Left ventricle myocardium inferior (tissue), 1 donor: ENCODE measurements around the gene SNAPIN. TPM values are rescaled to one million over a fixed set of nuclear protein-coding genes. Genes with fewer than 3 reads are reported as not detected.
"Not testable (repeated sequence)": the region's sequence is repeated elsewhere in the genome, so short reads cannot be mapped to it uniquely, and the experiment has no call there.

Source experiments
- DNase-seq: peaks from one replicate; pipeline ENCODE4 v3.0.0-alpha.2; 2020
- H3K27ac ChIP-seq: fragments of 200-600 bp; replicated peaks from 2 replicates; pipeline ENCODE4 v1.8.0; 2021
- H3K27me3 ChIP-seq: fragments of 200-600 bp; 2 replicates; pipeline ENCODE4 v1.8.0; 2021; ENCODE audit warnings: low read depth
- H3K36me3 ChIP-seq: fragments of 200-600 bp; 2 replicates; pipeline ENCODE4 v1.8.0; 2021
- H3K4me1 ChIP-seq: fragments of 200-600 bp; 2 replicates; pipeline ENCODE4 v1.8.0; 2021
- H3K4me3 ChIP-seq: fragments of 200-600 bp; 2 replicates; pipeline ENCODE4 v1.8.0; 2021; ENCODE audit warnings: mild to moderate bottlenecking, moderate library complexity
- H3K9me3 ChIP-seq: fragments of 200-600 bp; replicated peaks from 2 replicates; pipeline ENCODE4 v1.8.0; 2021
- intact Hi-C: fragments of 100-400 bp; cut with micrococcal nuclease; formaldehyde crosslinking; loops from one replicate; pipeline ENCODE4 v1.11.0; 2022
- total RNA-seq: library from RNA; stranded (reverse); fragmentation: NEBNext Ultra II Directional; extraction: Animal tissue kit (Norgen Biotek cat#: 25700); gene quantifications from one replicate; pipeline ENCODE4 v1.2.1, GENCODE V29; 2021
- TF ChIP-seq, protein P1 (sequence below): fragments of 200-600 bp; IDR thresholded peaks from 2 replicates; pipeline ENCODE4 v1.8.0; 2021; ENCODE audit warnings: antibody characterized with exemption, mild to moderate bottlenecking, borderline replicate concordance
- donor health status: DM: no; HTN: yes; CAD: no; lungs with severe emphysema.

The SNAPIN gene
- total RNA-seq, 1 donor from 2014 or later: 67.0 TPM

DNA sequence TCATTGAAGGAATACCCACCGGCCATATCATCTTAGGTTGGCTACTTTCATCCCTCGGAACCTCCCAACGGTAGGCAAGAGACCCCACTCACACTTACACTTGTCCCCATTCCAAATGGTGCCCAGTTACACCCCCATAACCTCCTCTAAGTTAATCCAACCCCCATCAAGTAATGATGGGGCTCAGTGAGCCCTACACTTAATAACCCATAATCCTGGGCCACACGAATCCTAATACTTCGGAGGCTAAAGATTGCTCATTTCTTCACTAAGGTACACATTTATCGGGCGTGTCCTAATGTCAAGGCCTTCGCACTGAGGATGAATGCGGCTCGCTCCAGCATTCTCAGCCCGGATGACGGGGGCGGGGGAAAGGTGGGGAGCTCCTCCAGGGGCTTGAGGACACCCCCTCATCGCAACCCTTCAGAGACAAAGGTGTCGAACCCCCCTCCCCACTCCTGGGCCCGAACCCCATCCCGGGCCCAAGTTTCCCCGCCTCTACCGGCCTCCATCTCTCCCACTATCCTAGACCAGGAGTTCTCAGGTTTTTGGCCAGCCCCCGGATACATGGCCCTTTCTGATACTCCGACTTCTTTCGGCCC lies 11.9 kb downstream of the SNAPIN start:
- TF ChIP-seq, protein P1, sequence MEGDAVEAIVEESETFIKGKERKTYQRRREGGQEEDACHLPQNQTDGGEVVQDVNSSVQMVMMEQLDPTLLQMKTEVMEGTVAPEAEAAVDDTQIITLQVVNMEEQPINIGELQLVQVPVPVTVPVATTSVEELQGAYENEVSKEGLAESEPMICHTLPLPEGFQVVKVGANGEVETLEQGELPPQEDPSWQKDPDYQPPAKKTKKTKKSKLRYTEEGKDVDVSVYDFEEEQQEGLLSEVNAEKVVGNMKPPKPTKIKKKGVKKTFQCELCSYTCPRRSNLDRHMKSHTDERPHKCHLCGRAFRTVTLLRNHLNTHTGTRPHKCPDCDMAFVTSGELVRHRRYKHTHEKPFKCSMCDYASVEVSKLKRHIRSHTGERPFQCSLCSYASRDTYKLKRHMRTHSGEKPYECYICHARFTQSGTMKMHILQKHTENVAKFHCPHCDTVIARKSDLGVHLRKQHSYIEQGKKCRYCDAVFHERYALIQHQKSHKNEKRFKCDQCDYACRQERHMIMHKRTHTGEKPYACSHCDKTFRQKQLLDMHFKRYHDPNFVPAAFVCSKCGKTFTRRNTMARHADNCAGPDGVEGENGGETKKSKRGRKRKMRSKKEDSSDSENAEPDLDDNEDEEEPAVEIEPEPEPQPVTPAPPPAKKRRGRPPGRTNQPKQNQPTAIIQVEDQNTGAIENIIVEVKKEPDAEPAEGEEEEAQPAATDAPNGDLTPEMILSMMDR: no peak
- peaks cover 36% of the 10 kb centered on the region for H3K4me1 ChIP-seq
- no peak for DNase-seq
- intact Hi-C loops: loop anchor here (10.0 kb wide), 1 partner anchor 314 kb away; the partner anchor contains the start of gene RAB13
- peak overlapping the region; percentile 75 for H3K27ac ChIP-seq
- no peaks in the 10 kb centered on the region for H3K27me3 ChIP-seq
- peaks cover 43% of the 10 kb centered on the region for H3K36me3 ChIP-seq
- H3K9me3 ChIP-seq: no peaks in the 10 kb centered on the region
- peak overlapping the region; percentile 91 for H3K4me3 ChIP-seq

DNA sequence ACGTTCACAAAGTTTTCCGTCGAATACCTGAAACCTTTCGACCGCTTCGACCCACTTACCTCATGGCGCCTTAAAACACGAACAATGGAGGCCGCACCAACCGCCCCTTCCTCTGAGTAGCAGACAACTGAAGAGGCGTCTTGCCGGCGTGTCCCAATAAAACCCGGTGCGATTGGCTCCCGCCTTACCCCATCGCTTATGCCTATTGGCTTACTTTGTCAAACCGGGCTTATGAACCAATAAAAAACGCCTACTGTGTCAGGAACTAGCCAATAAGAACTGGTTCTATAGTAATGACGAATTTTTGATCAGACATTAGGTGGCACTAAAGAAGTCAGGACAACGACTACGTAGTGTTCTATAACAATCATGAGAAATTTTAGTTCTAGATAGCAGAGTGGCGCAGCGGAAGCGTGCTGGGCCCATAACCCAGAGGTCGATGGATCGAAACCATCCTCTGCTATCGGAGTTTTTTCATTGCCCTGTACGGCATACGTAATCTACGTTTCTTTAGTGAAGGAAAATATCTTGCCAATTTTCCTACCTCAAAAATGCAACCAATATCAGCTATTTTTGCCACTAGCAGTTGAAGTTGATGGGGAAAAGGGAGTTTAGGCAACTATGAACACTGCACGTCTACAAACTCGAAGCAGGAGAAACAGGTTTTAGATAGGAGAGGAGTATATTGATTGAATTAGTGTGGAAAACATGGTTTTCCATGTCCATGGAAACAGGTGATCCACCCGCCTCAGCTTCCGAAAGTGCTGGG lies 12.5 kb downstream of the SNAPIN start, which contains the start of gene ILF2:
Gene ILF2, minus strand, starts transcription at position 135 of the 769 bp plus-strand sequence. Its CDS starts 71 bp downstream, at position 64.
- Histone ChIP-seq H3K4me1 (peaks cover 36% of the 10 kb centered on the region), H3K36me3 (peaks cover 37% of the 10 kb centered on the region), H3K27me3 (no peaks in the 10 kb centered on the region), H3K27ac (peak within 1 kb of the TSS; percentile 93), H3K9me3 (no peaks in the 10 kb centered on the region), H3K4me3 (peak within 1 kb of the TSS; percentile 91)
- intact Hi-C loops: loop anchor here (10.0 kb wide), 1 partner anchor 314 kb away; the partner anchor contains the start of gene RAB13
- peak; percentile 98 for DNase-seq
- TF ChIP-seq, protein P1: no peak

DNA sequence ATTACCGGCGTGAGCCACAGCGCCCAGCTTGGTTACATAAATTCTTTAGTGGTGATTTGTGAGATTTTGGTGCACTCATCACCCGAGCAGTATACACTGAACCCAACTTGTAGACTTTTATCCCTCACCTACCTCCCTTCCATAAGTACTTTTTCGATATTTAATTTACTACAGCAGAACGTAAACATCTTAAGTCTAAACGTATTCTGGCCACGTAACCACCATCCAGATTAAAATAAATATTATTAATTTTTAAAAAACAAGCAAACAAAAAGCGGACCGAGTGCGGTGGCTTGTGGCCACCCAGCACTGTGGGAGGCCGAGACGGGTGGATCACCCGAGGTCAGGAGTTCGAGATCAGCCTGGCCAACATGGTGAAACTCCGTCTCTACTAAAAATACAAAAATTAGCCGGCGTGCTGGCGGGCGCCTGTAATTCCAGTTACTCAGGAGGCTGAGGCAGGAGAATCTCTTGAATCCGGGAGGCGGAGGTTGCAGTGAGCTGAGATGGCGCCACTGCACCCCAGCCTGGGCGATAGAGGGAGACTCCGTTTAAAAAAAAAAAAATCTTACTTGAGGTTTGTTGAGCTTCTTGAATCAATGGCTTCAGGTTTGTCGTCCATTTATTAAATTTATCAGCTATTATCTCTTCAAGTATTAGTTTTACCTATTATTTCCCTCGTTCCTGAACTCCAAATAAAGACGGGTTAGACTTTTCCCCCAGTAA lies 13.3 kb downstream of the SNAPIN start:
- not testable (repeated sequence) for H3K27me3 ChIP-seq, H3K9me3 ChIP-seq, DNase-seq
- TF ChIP-seq, protein P1: peak; percentile 15
- peaks cover 36% of the 10 kb centered on the region for H3K4me1 ChIP-seq
- peaks cover 29% of the 10 kb centered on the region for H3K36me3 ChIP-seq
- intact Hi-C loops: loop anchor here (10.0 kb wide), 1 partner anchor 313 kb away; the partner anchor contains the start of gene RAB13
- peak overlapping the region; percentile 93 for H3K27ac ChIP-seq
- H3K4me3 ChIP-seq: peak overlapping the region; percentile 91

DNA sequence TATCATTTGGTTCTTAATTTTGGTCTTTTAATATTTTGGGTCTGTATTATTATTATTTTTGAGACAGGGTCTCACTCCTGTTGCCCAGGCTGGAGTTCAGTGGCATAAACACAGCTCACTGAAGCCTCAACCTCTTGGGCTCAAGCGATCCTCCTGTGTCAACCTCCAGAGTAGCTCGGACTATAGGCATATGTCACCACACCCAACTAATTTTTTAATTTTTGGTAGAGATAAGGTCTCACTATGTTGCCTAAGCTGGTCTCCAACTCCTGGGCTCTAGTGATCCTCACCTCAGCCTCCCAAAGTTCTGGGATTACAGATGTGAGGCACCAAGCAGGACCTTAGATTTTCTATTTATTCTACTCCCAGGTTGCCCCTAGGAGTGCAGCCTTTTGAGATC lies 15.0 kb downstream of the SNAPIN start:
- no peaks in the 10 kb centered on the region for H3K9me3 ChIP-seq
- no peak overlapping the region for H3K4me3 ChIP-seq
- no peak for DNase-seq
- H3K4me1 ChIP-seq: peaks cover 44% of the 10 kb centered on the region
- H3K27ac ChIP-seq: no peak overlapping the region
- TF ChIP-seq, protein P1: no peak
- H3K36me3 ChIP-seq: peaks cover 12% of the 10 kb centered on the region
- H3K27me3 ChIP-seq: peaks cover 7% of the 10 kb centered on the region
- intact Hi-C loops: loop anchor here (10.0 kb wide), 1 partner anchor 311 kb away; the partner anchor contains the start of gene RAB13

DNA sequence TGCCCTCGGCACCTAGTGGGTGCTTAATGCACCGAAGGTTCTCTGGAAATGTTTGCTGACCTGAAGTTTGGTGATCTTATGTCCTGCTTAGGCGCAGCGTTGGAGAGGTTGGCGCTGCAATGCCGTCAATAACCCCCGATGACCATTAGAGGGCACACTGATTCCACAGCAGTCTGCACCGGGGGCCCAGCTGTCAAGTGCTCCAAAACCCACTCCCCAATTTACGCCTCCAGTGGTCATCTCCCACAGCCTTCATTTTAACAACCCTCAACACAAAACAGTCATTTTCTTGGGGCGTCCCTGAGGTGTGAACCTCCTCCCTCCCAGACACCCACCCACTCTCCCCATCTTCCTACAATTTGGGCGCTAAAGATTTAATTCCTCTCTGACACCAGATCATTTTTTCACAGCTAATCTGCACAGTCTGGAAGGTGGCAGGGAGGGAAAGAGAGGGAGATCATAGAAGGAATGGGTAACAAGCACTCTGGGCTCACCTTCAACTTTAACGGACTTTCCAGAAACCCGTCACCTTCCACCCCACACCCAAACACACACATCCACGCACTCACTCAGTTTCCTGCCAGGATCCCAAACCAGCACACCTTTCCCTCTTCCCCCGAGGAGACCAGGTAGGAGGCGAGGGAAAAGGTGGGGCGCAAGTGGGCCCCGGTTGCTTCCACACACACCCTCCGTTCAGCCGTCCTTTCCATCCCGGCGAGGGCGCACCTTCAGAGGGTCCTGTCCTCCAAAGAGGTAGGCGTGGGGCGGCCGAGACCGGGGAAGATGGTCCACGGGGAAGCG lies 19.4 kb downstream of the SNAPIN start:
- H3K27ac ChIP-seq: peak overlapping the region; percentile 82
- peak; percentile 49 for DNase-seq
- H3K27me3 ChIP-seq: peaks cover 21% of the 10 kb centered on the region
- peaks cover 36% of the 10 kb centered on the region for H3K4me1 ChIP-seq
- TF ChIP-seq, protein P1: peak; percentile 95
- no peaks in the 10 kb centered on the region for H3K9me3 ChIP-seq
- H3K4me3 ChIP-seq: peak overlapping the region; percentile 77
- no peaks in the 10 kb centered on the region for H3K36me3 ChIP-seq
- intact Hi-C loops: loop anchor here (5.0 to 10.0 kb wide), 2 partner anchors 69 to 307 kb away; partner anchors contain the start of gene RAB13
